HepG2 (cell line): Measurements from ENCODE around the gene CCDC201. TPM values are rescaled to one million over a fixed set of nuclear protein-coding genes. Genes with fewer than 3 reads are reported as not detected.

ENCODE experiments used
- ATAC-seq: fragments of 200-7000 bp; cut with Tn5 transposase; 3 replicates; pipeline ENCODE4 v1.9.1; 2020; ENCODE audit warnings: mild to moderate bottlenecking, moderate library complexity
- BruUV-seq: library from RNA; stranded (reverse); fragments of 400-500 nt; replicated peaks from 2 replicates; lab custom pipeline; 2021; lab: Mats Ljungman, UMichigan
- CTCF ChIA-PET: fragments of 300-600 bp; formaldehyde crosslinking; extraction: SDS; loops from one replicate; lab custom pipeline; 2021; ENCODE audit warnings: low total read pairs, inconsistent platforms, low intra/inter-chr PET ratio; lab: Yijun Ruan, JAX
- POLR2A ChIA-PET: fragments of 350-600 bp; sonication (Branson Sonifier 250); formaldehyde crosslinking; loops from one replicate; lab custom pipeline; 2020; ENCODE audit warnings: antibody characterized with exemption, inconsistent platforms; lab: Yijun Ruan, JAX
- DNase-seq: peaks from one replicate; pipeline ENCODE4 v3.0.0-alpha.2; 2015; ENCODE audit warnings: low spot score
- FAIRE-seq: peaks from 3 replicates; lab custom pipeline; 2011; peaks lifted over from hg19 to GRCh38; lab: Jason Lieb, UNC
- H2AFZ ChIP-seq: one replicate; pipeline ENCODE4 v1.6.1; 2011; ENCODE audit warnings: low read length, inconsistent platforms
- H3K27ac ChIP-seq: fragments of 300-600 bp; 3 replicates; pipeline ENCODE4 v1.8.0; 2011; ENCODE audit warnings: mixed run types, mild to moderate bottlenecking, mixed read lengths, low read length, inconsistent platforms; ENCODE audit not compliant: insufficient read depth; ENCODE audit errors: extremely low read length
- H3K27me3 ChIP-seq, 2 experiments: fragments of 200-600 bp in 1 of 2; 2 replicates in 1 of 2; 3 replicates in 1 of 2; pipeline versions ENCODE4 v1.6.0 to v1.8.0; 2011; ENCODE audit warnings: low read length in 2 of 2, mild to moderate bottlenecking in 2 of 2, moderate library complexity in 2 of 2, inconsistent platforms in 1 of 2; ENCODE audit not compliant: insufficient read depth in 2 of 2, control insufficient read depth in 1 of 2
- H3K36me3 ChIP-seq, 2 experiments: fragments of 200-600 bp in 1 of 2; replicated peaks in 1 of 2; 2 replicates in 1 of 2; 3 replicates in 1 of 2; pipeline versions ENCODE4 v1.5.1 to v1.8.0; 2011; ENCODE audit warnings: low read length in 2 of 2, inconsistent platforms in 1 of 2; ENCODE audit not compliant: insufficient read depth in 2 of 2, control insufficient read depth in 1 of 2
- H3K4me1 ChIP-seq: 2 replicates; pipeline ENCODE4 v1.5.1; 2012; ENCODE audit warnings: low read length, inconsistent platforms; ENCODE audit not compliant: insufficient read depth
- H3K4me2 ChIP-seq: 2 replicates; pipeline ENCODE4 v1.6.0; 2011; ENCODE audit warnings: low read depth, low read length, inconsistent platforms
- H3K4me3 ChIP-seq, 3 experiments: fragments of 200-600 bp in 1 of 3; sonication (generic), shearing (Covaris generic) in 1 of 3; replicated peaks in 1 of 3; 2 replicates each; pipeline ENCODE4 v1.5.1; 2011 to 2016; ENCODE audit warnings: low read length in 3 of 3, inconsistent platforms in 2 of 3, low read depth in 2 of 3, mild to moderate bottlenecking in 2 of 3, control low read depth in 1 of 3, mixed read lengths in 1 of 3; ENCODE audit not compliant: insufficient read depth in 1 of 3
- H3K79me2 ChIP-seq: one replicate; pipeline ENCODE4 v1.6.1; 2011; ENCODE audit warnings: low read length, inconsistent platforms; ENCODE audit not compliant: insufficient read depth
- H3K9ac ChIP-seq: 2 replicates; pipeline ENCODE4 v1.6.0; 2011; ENCODE audit warnings: mild to moderate bottlenecking, low read depth, low read length, inconsistent platforms; ENCODE audit not compliant: insufficient read depth
- H3K9me3 ChIP-seq: 2 replicates; pipeline ENCODE4 v1.5.1; 2012; ENCODE audit warnings: mild to moderate bottlenecking, low read length
- H4K20me1 ChIP-seq: 2 replicates; pipeline ENCODE4 v1.6.0; 2011; ENCODE audit warnings: inconsistent platforms, mild to moderate bottlenecking, low read length, moderate library complexity; ENCODE audit not compliant: insufficient read depth
- BCL6 ChIP-seq: IDR thresholded peaks from 2 replicates; pipeline ENCODE4 v1.6.1; 2016; ENCODE audit warnings: missing genetic modification reagents, missing compliant biosample characterization
- CEBPB ChIP-seq: IDR thresholded peaks from 2 replicates; pipeline ENCODE4 v1.6.1; 2011; ENCODE audit warnings: low read depth, low read length, improper control_type of control experiment, borderline replicate concordance
- SOX6 ChIP-seq, 2 experiments: fragments of 450-650 bp in 1 of 2; sonication (generic) in 1 of 2; formaldehyde crosslinking in 1 of 2; IDR thresholded peaks; 2 replicates each; pipeline versions ENCODE4 v1.4.0 to v1.6.1; 2017 to 2020; ENCODE audit warnings: antibody characterized with exemption in 1 of 2, mild to moderate bottlenecking in 1 of 2, missing genetic modification reagents in 1 of 2
- TARDBP ChIP-seq: sonication (generic); formaldehyde crosslinking; IDR thresholded peaks from 2 replicates; pipeline ENCODE4 v1.8.0; 2022; ENCODE audit warnings: mild to moderate bottlenecking, missing genetic modification reagents
- WGBS: methylation state at CpG from one replicate; pipeline ENCODE4 v1.1.6; 2017; ENCODE audit warnings: low lambda C conversion rate; 5-methylcytosine and 5-hydroxymethylcytosine counted together
- in situ Hi-C: cut with HindIII; loops from 2 replicates; pipeline ENCODE4 v1.10.0; 2017; ENCODE audit warnings: low pct_unique_long_range_greater_than_20kb; ENCODE audit not compliant: extremely low pct_ligation_motif_present
- intact Hi-C: fragments of 100-400 bp; cut with micrococcal nuclease; formaldehyde crosslinking; loops from one replicate; pipeline ENCODE4 v1.10.0; 2022; ENCODE audit not compliant: unreplicated experiment
- polyA plus RNA-seq, 8 experiments: library from polyadenylated mRNA; depleted of rRNA in 3 of 8; stranded (reverse) in 7 of 8; unstranded in 1 of 8; fragments of >200 nt; fragmentation: Illumina TruSeq in 4 of 8; extraction: Trizol in 4 of 8; gene quantifications; 2 replicates each; pipeline versions ENCODE4 v1.2.1 to v1.2.3, GENCODE V29; 2011 to 2016; ENCODE audit warnings: low read depth in 4 of 8, missing spikeins in 1 of 8, mixed read lengths in 1 of 8; ENCODE audit not compliant: insufficient read depth in 1 of 8
- total RNA-seq, 5 experiments: library from RNA; depleted of rRNA; stranded (reverse); fragments of >200 nt; fragmentation: Illumina TruSeq; extraction: Trizol; gene quantifications; 2 replicates each; pipeline ENCODE4 v1.2.3, GENCODE V29; 2016; ENCODE audit warnings: low read depth in 1 of 5
- TF ChIP-seq, protein P1 (sequence below): sonication (generic); formaldehyde crosslinking; IDR thresholded peaks from one replicate; pipeline ENCODE4 v1.5.1; 2020; ENCODE audit warnings: mild to moderate bottlenecking, missing genetic modification reagents; ENCODE audit errors: not compliant biosample characterization

The CCDC201 gene
- total and polyA plus RNA-seq, 2 of the 13 experiments (the other 11 are each of a cell fraction or from before 2014, with no cell fraction given) = 0.92 TPM; not detected in 1

GRCh38 chr7:45915606-45916005 is 42.7 kb upstream of the CCDC201 start:
- Histone ChIP-seq H3K79me2 (no peaks in the 10 kb centered on the region), H3K9me3 (no peaks in the 10 kb centered on the region), H3K9ac (no peak overlapping the region), H2AFZ (no peak overlapping the region), H3K4me1 (peaks cover 11% of the 10 kb centered on the region), H3K4me3 (no peak overlapping the region)
- no peak for ATAC-seq
- POLR2A ChIA-PET = no interaction called here
- in situ Hi-C loops (loop anchor here (10.0 kb wide), 1 partner anchor 1269 kb away; no protein-coding TSS in a partner anchor), intact Hi-C loops (no loop called here)
- CTCF ChIA-PET = no interaction called here
- no TSS peak for BruUV-seq
- TF ChIP-seq BCL6 = peak; percentile 33; the same call in 1 of the 2 replicates
- TF ChIP-seq TARDBP (CRISPR knock-in tag) = no peak
- TF ChIP-seq, all 625 proteins: peak for 1
- peaks cover 7% of the 10 kb centered on the region; the same call in 1 of the 2 replicates for H4K20me1 ChIP-seq
- peaks cover 2 to 27% of the 10 kb centered on the region in 2 experiments; a peak in 4 of 5 replicates for H3K27me3 ChIP-seq
- no peaks in the 10 kb centered on the region for H3K36me3 ChIP-seq
- WGBS = 90% methylated on average over 2 of the region's 3 CpGs
- FAIRE-seq = no peak
- no peak overlapping the region for H3K4me2 ChIP-seq
- no peak for DNase-seq
- no peak overlapping the region for H3K27ac ChIP-seq

DNA sequence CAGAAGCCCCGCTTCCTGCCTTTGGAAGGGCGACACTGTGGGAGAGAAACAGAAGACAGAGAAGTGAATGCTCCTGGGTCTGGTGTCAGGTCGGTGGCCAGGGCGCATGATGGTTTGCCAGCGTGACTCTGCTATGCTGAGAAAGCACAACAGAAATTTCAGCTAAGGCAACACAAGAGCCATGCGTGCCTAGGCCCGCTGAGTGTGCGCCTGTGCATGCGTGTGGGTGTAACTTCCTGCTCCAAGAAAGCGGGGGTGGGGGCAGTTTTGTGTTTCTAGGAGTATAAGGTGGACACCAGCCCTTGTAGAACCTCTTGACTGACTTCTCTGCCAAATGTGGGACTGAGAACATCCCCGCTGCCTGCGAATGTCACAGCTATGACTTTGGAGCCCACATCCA is 42.0 kb upstream of the CCDC201 start:
- ChIA-PET POLR2A (no interaction called here), CTCF (no interaction called here)
- no peaks in the 10 kb centered on the region for H3K36me3 ChIP-seq
- no peak for DNase-seq
- in situ Hi-C loops (loop anchor here (10.0 kb wide), 1 partner anchor 1270 kb away; no protein-coding TSS in a partner anchor), intact Hi-C loops (no loop called here)
- no peaks in the 10 kb centered on the region for H3K9me3 ChIP-seq
- H2AFZ ChIP-seq = no peak overlapping the region
- H3K27me3 ChIP-seq = peaks cover 2 to 21% of the 10 kb centered on the region in 2 experiments; a peak in 3 of 5 replicates
- no peak overlapping the region for H3K4me2 ChIP-seq
- no peak for ATAC-seq
- no TSS peak for BruUV-seq
- no peak overlapping the region for H3K9ac ChIP-seq
- peaks cover 7% of the 10 kb centered on the region; the same call in 1 of the 2 replicates for H4K20me1 ChIP-seq
- H3K27ac ChIP-seq = no peak overlapping the region
- H3K4me3 ChIP-seq = no peak overlapping the region
- no peak for FAIRE-seq
- WGBS = 95% methylated on average over 8 of the region's 12 CpGs
- no peaks in the 10 kb centered on the region for H3K79me2 ChIP-seq
- peaks cover 11% of the 10 kb centered on the region for H3K4me1 ChIP-seq
- TF ChIP-seq, protein P1, sequence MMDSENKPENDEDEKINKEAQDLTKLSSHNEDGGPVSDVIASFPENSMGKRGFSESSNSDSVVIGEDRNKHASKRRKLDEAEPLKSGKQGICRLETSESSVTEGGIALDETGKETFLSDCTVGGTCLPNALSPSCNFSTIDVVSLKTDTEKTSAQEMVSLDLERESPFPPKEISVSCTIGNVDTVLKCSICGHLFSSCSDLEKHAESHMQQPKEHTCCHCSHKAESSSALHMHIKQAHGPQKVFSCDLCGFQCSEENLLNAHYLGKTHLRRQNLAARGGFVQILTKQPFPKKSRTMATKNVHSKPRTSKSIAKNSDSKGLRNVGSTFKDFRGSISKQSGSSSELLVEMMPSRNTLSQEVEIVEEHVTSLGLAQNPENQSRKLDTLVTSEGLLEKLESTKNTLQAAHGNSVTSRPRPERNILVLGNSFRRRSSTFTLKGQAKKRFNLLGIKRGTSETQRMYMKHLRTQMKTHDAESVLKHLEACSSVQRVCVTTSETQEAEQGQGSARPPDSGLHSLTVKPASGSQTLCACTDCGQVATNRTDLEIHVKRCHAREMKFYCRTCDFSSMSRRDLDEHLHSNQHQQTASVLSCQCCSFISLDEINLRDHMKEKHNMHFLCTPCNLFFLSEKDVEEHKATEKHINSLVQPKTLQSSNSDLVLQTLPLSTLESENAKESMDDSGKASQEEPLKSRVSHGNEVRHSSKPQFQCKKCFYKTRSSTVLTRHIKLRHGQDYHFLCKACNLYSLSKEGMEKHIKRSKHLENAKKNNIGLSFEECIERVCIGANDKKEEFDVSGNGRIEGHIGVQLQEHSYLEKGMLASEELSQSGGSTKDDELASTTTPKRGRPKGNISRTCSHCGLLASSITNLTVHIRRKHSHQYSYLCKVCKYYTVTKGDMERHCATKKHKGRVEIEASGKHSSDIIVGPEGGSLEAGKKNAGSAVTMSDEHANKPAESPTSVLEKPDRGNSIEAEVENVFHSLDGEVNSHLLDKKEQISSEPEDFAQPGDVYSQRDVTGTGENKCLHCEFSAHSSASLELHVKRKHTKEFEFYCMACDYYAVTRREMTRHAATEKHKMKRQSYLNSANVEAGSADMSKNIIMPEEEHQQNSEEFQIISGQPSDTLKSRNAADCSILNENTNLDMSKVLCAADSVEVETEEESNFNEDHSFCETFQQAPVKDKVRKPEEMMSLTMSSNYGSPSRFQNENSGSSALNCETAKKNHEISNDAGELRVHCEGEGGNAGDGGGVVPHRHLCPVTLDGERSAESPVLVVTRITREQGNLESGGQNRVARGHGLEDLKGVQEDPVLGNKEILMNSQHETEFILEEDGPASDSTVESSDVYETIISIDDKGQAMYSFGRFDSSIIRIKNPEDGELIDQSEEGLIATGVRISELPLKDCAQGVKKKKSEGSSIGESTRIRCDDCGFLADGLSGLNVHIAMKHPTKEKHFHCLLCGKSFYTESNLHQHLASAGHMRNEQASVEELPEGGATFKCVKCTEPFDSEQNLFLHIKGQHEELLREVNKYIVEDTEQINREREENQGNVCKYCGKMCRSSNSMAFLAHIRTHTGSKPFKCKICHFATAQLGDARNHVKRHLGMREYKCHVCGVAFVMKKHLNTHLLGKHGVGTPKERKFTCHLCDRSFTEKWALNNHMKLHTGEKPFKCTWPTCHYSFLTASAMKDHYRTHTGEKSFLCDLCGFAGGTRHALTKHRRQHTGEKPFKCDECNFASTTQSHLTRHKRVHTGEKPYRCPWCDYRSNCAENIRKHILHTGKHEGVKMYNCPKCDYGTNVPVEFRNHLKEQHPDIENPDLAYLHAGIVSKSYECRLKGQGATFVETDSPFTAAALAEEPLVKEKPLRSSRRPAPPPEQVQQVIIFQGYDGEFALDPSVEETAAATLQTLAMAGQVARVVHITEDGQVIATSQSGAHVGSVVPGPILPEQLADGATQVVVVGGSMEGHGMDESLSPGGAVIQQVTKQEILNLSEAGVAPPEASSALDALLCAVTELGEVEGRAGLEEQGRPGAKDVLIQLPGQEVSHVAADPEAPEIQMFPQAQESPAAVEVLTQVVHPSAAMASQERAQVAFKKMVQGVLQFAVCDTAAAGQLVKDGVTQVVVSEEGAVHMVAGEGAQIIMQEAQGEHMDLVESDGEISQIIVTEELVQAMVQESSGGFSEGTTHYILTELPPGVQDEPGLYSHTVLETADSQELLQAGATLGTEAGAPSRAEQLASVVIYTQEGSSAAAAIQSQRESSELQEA (CRISPR knock-in tag) = no peak
- TF ChIP-seq SOX6 (IDR thresholded peaks at IDR 0.05) (no peak), SOX6 (CRISPR knock-in tag; IDR thresholded peaks at IDR 0.05) (no peak), CEBPB (no peak)
